ENCODE data around the gene MAML2.

The MAML2 gene

GRCh38 chr11:96188243-96189006, 154.6 kb downstream of the MAML2 start:
- TF ChIP-seq GATA2 (IDR thresholded peaks at IDR 0.05; ENCODE audit: low read depth, low read length): no peak
- TF ChIP-seq GATA3 (IDR thresholded peaks at IDR 0.05; ENCODE audit: low read depth, low read length): no peak

DNA sequence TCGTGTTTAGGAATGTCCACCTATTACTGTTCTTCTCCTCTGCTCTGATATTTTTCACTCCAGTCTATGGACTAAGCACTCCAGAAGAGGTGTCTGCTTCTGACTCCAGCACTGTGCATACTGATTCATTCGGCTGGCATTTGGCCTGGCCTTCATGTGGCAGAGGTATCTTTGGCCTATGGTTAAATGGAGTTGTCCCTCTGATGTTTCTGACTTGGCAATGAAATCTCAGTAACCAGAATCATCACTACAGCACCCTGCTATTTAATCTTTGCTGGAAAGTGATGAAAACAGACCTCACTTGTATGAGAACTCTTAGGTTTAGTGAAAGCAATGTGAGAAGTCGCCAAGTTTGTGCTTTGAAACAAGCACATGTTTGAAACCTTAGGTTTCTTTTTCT, 155.2 kb downstream of the MAML2 start:
- no peak for TF ChIP-seq GATA3 (IDR thresholded peaks at IDR 0.05; ENCODE audit: low read depth, low read length)
- no peak for TF ChIP-seq GATA2 (IDR thresholded peaks at IDR 0.05; ENCODE audit: low read depth, low read length)

DNA sequence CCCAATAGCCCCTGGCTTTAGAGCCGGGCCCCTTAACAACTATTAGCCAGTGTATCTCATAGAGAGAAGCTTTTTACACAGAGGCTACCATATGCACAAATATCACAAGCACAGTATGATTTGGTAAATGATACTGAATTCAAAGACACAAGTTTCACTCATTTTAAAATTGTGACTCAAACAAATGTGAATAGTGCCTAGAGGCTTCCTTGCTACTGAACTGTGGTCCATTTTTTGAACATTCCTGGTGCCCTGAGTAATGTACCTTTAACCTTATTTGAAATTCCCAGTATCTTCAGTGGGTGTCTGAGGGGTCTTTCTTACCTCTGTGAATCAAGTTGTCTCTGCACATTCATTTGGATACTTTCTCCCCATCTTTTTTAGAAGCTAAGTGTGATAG, 156.2 kb downstream of the MAML2 start:
- TF ChIP-seq GATA2 (IDR thresholded peaks at IDR 0.05; ENCODE audit: low read depth, low read length): no peak
- TF ChIP-seq GATA3 (IDR thresholded peaks at IDR 0.05; ENCODE audit: low read depth, low read length): no peak

DNA sequence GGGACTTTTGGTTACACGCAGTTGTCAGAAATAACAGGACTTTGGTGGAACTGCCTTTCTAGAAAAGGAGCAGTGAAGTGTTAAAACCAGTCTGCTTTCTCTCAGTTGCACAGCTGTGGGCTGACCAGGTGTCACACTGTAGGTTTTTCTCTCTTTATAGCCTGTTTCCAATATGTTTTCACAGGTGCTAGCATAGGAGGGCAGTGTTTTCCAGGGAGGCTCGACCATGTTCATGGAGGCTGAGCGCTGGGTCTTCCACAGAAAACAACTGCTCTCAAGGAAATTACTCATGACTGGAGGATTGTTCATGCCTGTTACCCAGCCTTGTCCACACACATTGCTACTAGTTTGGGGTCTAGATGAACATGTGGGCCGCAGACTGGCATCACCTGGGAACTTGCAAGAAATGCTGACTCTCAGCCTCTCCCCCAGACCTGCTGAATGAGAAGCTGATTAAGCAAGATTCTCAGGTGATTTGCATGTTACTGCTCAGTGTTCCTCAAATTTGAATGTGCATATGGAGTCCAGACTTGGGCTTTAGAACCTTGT, 157.7 kb downstream of the MAML2 start:
- TF ChIP-seq GATA2 (IDR thresholded peaks at IDR 0.05; ENCODE audit: low read depth, low read length) (no peak), GATA3 (IDR thresholded peaks at IDR 0.05; ENCODE audit: low read depth, low read length) (no peak)

DNA sequence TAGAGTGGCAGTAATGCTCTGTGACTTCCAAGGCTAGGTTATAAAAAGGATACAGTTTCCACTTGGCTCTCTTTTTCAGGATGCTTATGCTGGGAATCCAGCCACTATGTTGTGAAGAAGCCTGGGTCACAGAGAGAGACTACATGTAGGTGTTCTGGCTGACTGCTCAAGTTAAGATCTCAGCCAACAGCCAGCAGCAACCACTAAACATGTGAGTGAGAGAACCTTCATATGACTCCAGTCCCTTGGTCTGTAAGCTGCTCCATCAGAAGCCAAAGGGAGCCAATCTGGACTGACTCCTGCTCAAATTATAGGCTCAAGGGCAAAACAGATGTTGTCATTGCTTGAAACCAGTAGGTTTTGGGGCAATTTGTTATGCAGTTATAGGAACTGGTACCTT, 162.7 kb downstream of the MAML2 start:
- TF ChIP-seq GATA2 (IDR thresholded peaks at IDR 0.05; ENCODE audit: low read depth, low read length) (no peak), GATA3 (IDR thresholded peaks at IDR 0.05; ENCODE audit: low read depth, low read length) (no peak)

DNA sequence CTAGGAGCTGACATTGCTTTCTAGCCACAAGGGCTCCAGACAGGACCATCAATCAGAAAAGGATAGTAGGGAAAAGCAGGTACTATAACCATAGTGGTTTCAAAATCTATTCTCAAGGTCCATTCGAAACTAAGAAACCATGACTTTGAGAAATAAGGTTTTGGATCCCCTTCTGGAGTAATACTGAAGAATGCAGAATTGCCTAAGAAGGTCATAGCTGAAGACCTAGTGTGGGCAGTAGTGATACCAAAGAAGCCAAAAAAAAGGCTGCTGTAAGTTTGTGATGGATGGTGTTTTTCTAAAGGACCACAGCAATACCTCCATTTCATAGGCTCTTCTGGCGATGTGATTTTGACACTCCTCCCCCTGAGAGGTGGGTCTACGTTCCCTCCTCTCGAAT, 163.1 kb downstream of the MAML2 start:
- TF ChIP-seq GATA3 (IDR thresholded peaks at IDR 0.05; ENCODE audit: low read depth, low read length) (no peak), GATA2 (IDR thresholded peaks at IDR 0.05; ENCODE audit: low read depth, low read length) (no peak)

DNA sequence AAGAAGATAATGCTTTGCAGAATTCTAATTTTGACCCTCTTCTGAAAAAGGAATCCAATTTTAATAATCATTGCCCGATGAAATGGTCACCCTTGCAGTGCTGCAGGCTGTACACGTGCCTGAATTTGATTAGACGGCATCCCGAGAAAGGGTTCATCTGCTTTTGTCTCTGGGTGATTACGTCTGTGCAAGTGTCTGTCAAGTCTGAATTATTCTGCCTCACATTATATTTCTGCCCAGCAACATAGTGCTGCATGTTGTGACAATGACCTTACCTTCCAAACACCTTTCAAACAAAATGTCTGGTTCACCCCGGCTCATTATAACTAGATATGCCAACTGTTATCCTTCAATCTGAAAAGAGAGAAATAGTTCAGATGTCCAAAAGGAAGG, 164.1 kb downstream of the MAML2 start:
- TF ChIP-seq GATA2 (IDR thresholded peaks at IDR 0.05; ENCODE audit: low read depth, low read length): no peak
- no peak for TF ChIP-seq GATA3 (IDR thresholded peaks at IDR 0.05; ENCODE audit: low read depth, low read length)

DNA sequence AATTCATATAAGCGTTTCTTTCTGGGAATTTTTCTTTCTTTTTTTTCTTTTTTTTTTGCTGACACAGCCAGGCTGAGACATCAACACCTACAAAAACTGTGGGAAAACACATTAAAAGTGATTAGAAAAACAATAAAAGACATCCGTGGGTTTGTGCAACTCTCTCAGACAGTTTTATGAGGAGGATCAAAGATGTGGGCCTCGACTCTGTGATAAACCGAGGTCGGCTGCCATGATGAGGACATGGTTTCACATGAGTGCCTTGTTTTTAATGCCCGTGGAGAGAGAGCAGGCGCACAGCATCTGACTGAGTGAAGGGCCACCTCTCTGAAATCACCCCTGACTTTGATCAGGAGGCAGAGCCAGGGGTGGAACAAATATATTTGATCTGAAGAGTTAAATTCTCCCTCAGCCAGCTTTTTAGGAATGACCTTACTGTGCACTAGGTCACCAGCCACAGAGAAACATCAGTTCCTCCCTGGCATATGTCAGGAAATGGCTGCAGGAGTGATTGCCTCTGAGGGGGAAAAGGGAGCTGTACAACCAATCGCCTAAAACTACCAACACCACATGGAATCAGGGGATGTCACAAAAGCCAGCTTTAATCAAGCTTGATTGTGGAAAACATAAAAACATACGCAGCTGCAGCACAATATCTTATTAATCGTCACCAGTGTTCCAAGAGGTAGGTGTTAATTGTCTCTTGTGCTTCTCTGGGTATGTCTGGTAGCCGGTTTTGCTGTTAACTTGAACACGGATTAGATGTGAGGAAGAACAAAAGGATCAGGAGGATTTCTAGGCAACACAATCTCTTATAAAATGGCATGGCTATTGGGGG, 164.7 kb downstream of the MAML2 start:
- TF ChIP-seq GATA2 (IDR thresholded peaks at IDR 0.05; ENCODE audit: low read depth, low read length) (no peak), GATA3 (IDR thresholded peaks at IDR 0.05; ENCODE audit: low read depth, low read length) (no peak)

GRCh38 chr11:96177146-96177545, 165.8 kb downstream of the MAML2 start:
- no peak for TF ChIP-seq GATA2 (IDR thresholded peaks at IDR 0.05; ENCODE audit: low read depth, low read length)
- TF ChIP-seq GATA3 (IDR thresholded peaks at IDR 0.05; ENCODE audit: low read depth, low read length): no peak

DNA sequence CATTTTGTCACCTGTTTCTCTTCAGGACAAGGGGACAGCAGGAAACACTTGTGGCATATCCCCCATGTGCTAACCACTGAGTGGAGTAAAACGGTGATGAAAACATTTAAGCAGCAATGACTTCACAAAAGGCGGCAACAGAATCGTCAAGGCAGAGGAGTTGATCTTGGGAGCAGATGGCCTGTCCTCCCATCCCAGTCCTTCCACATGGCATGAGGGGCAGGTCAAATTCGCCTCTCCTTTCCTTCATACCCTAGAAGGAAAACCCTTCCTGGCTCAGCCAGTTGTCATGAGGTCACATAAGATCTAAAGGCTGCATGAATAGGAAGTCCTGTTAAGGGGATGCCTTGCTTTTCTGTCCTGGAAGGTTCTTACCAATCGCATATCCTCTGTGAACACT, 169.1 kb downstream of the MAML2 start:
- no peak for TF ChIP-seq GATA3 (IDR thresholded peaks at IDR 0.05; ENCODE audit: low read depth, low read length)
- no peak for TF ChIP-seq GATA2 (IDR thresholded peaks at IDR 0.05; ENCODE audit: low read depth, low read length)

- TF ChIP-seq GATA3 (IDR thresholded peaks at IDR 0.05; ENCODE audit: low read depth, low read length): no peak
- TF ChIP-seq GATA2 (IDR thresholded peaks at IDR 0.05; ENCODE audit: low read depth, low read length): no peak
These were observed 169.6 kb downstream of the MAML2 start for GRCh38 chr11:96173422-96173821.

- TF ChIP-seq GATA3 (IDR thresholded peaks at IDR 0.05; ENCODE audit: low read depth, low read length): no peak
- TF ChIP-seq GATA2 (IDR thresholded peaks at IDR 0.05; ENCODE audit: low read depth, low read length): no peak
These were observed 170.4 kb downstream of the MAML2 start for GRCh38 chr11:96172604-96173003.

DNA sequence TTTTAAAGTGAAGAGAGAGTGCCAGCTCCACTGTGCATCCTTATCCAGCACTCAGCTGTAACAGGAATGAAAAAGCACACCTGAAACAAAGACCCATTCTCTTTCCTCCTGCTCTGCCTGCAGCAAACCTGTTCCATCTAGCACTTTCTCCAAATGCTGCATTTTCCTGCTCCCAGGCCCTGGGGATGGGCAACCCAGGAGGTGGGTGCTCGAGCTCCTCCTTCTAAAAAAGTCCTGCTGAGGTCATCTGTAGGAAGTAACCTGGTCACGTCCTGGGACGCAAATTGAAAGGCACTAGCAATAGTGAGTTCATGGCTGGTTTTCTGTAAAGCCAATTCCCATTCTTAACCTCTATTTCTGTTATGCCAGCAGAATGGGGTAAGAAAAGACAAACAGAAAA, 173.7 kb downstream of the MAML2 start:
- TF ChIP-seq GATA3 (IDR thresholded peaks at IDR 0.05; ENCODE audit: low read depth, low read length) (no peak), GATA2 (IDR thresholded peaks at IDR 0.05; ENCODE audit: low read depth, low read length) (no peak)

DNA sequence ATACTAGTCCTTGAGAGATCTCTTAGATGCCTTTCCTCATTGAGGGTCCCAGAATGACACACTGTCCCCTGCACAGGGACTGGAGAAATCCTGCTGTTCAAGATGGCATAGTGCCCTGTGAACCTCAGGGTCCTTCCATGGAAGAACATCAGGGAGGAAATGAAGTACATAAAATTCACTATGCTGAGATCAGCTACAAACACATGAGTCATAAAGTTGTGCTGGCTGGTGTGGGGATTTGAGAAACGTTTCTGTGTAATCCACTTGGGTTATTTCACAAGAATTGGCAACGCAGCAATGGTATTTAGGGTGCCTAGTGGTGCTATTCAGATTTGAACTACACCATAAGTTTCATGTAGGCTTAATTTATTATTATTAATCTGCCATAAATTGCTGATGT, 174.4 kb downstream of the MAML2 start:
- TF ChIP-seq GATA2 (IDR thresholded peaks at IDR 0.05; ENCODE audit: low read depth, low read length) (no peak), GATA3 (IDR thresholded peaks at IDR 0.05; ENCODE audit: low read depth, low read length) (no peak)

GRCh38 chr11:96167787-96168186, 175.2 kb downstream of the MAML2 start:
- TF ChIP-seq GATA2 (IDR thresholded peaks at IDR 0.05; ENCODE audit: low read depth, low read length): no peak
